HEK293 (cell line): ENCODE measurements around the gene ABCA7.
A peak's percentile ranks its signal among the peaks of the same experiment; 100 is the strongest.

Experiments
- CTCF ChIA-PET: fragments of 350-600 bp; formaldehyde crosslinking; extraction: SDS; loops from one replicate; lab custom pipeline; 2021; ENCODE audit warnings: antibody characterized with exemption; lab: Yijun Ruan, JAX
- POLR2A ChIA-PET: fragments of 300-600 bp; formaldehyde crosslinking; extraction: SDS; loops from one replicate; lab custom pipeline; 2020; ENCODE audit warnings: antibody characterized with exemption, inconsistent platforms; lab: Yijun Ruan, JAX
- H3K27ac ChIP-seq: fragments of 200-500 bp; sonication (Bioruptor generic); 2 replicates; pipeline ENCODE4 v1.5.1; 2014; ENCODE audit warnings: low read depth, low read length, control low read depth, inconsistent platforms; ENCODE audit errors: extremely low read depth
- H3K36me3 ChIP-seq, 2 experiments: fragments of 200-500 bp in 1 of 2; sonication (Bioruptor generic) in 1 of 2; 1 replicate in 1 of 2; 2 replicates in 1 of 2; pipeline ENCODE4 v1.5.1; 2014 to 2017; ENCODE audit warnings: inconsistent platforms in 2 of 2, low read length in 2 of 2; ENCODE audit not compliant: control insufficient read depth in 2 of 2, insufficient read depth in 1 of 2
- H3K4me1 ChIP-seq: fragments of 200-500 bp; sonication (Bioruptor generic); 2 replicates; pipeline ENCODE4 v1.5.1; 2014; ENCODE audit warnings: mild to moderate bottlenecking, low read length, inconsistent platforms; ENCODE audit not compliant: control insufficient read depth, insufficient read depth
- H3K4me3 ChIP-seq: 2 replicates; pipeline ENCODE4 v1.5.1; 2011; ENCODE audit warnings: low read depth, mild to moderate bottlenecking, control low read depth, low read length, moderate library complexity
- H3K9me3 ChIP-seq: fragments of 200-500 bp; sonication (Bioruptor generic); 2 replicates; pipeline ENCODE4 v1.5.1; 2014; ENCODE audit warnings: low read depth, low read length, inconsistent platforms; ENCODE audit not compliant: control insufficient read depth, insufficient read depth
- FEZF1 ChIP-seq: fragments of 450-650 bp; formaldehyde crosslinking; IDR thresholded peaks from 2 replicates; pipeline ENCODE4 v1.5.1; 2016; ENCODE audit warnings: missing biosample characterization, missing genetic modification characterization
- GFI1B ChIP-seq: fragments of 450-650 bp; formaldehyde crosslinking; IDR thresholded peaks from 2 replicates; pipeline ENCODE4 v1.5.1; 2016; ENCODE audit warnings: missing biosample characterization, missing genetic modification characterization
- HOXC10 ChIP-seq: sonication (generic); formaldehyde crosslinking; IDR thresholded peaks from 2 replicates; pipeline ENCODE4 v1.8.1; 2023; ENCODE audit warnings: mild to moderate bottlenecking, missing genetic modification reagents
- KLF1 ChIP-seq: fragments of 450-650 bp; formaldehyde crosslinking; IDR thresholded peaks from 2 replicates; pipeline ENCODE4 v1.5.1; 2016; ENCODE audit warnings: missing biosample characterization, missing genetic modification characterization
- KLF17 ChIP-seq: fragments of 450-650 bp; formaldehyde crosslinking; IDR thresholded peaks from 2 replicates; pipeline ENCODE4 v1.5.1; 2016; ENCODE audit warnings: missing biosample characterization, missing genetic modification characterization
- MEIS1 ChIP-seq: sonication (generic); formaldehyde crosslinking; IDR thresholded peaks from 2 replicates; pipeline ENCODE4 v1.8.1; 2022; ENCODE audit warnings: missing genetic modification reagents, mild to moderate bottlenecking, borderline replicate concordance
- MYNN ChIP-seq: fragments of 450-650 bp; formaldehyde crosslinking; IDR thresholded peaks from 2 replicates; pipeline ENCODE4 v1.5.1; 2016; ENCODE audit warnings: missing biosample characterization, missing genetic modification characterization, borderline replicate concordance
- PRDM4 ChIP-seq: fragments of 450-650 bp; formaldehyde crosslinking; IDR thresholded peaks from 2 replicates; pipeline ENCODE4 v1.5.1; 2017; ENCODE audit warnings: missing biosample characterization, missing genetic modification characterization
- SP3 ChIP-seq: fragments of 450-650 bp; formaldehyde crosslinking; IDR thresholded peaks from 2 replicates; pipeline ENCODE4 v1.5.1; 2016; ENCODE audit warnings: missing biosample characterization, missing genetic modification characterization
- TCF7L2 ChIP-seq: IDR thresholded peaks from 2 replicates; pipeline ENCODE4 v1.6.1; 2011; ENCODE audit warnings: low read depth, mild to moderate bottlenecking, inconsistent platforms, low read length, moderate library complexity, borderline replicate concordance
- ZBTB1 ChIP-seq: fragments of 450-650 bp; formaldehyde crosslinking; IDR thresholded peaks from 2 replicates; pipeline ENCODE4 v1.5.1; 2016; ENCODE audit warnings: missing biosample characterization, missing genetic modification characterization
- ZBTB20 ChIP-seq: fragments of 450-650 bp; formaldehyde crosslinking; IDR thresholded peaks from 2 replicates; pipeline ENCODE4 v1.5.1; 2016; ENCODE audit warnings: missing biosample characterization, missing genetic modification characterization
- ZBTB8A ChIP-seq: fragments of 450-650 bp; formaldehyde crosslinking; IDR thresholded peaks from 2 replicates; pipeline ENCODE4 v1.5.1; 2016; ENCODE audit warnings: missing biosample characterization, missing genetic modification characterization
- ZIC2 ChIP-seq: fragments of 450-650 bp; formaldehyde crosslinking; IDR thresholded peaks from 2 replicates; pipeline ENCODE4 v1.5.1; 2016; ENCODE audit warnings: missing biosample characterization, missing genetic modification characterization
- ZNF132 ChIP-seq: fragments of 450-650 bp; formaldehyde crosslinking; IDR thresholded peaks from 2 replicates; pipeline ENCODE4 v1.5.1; 2017; ENCODE audit warnings: missing biosample characterization, missing genetic modification characterization, borderline replicate concordance
- ZNF155 ChIP-seq: fragments of 450-650 bp; formaldehyde crosslinking; IDR thresholded peaks from 2 replicates; pipeline ENCODE4 v1.5.1; 2016; ENCODE audit warnings: missing biosample characterization, missing genetic modification characterization
- ZNF23 ChIP-seq: fragments of 450-650 bp; formaldehyde crosslinking; IDR thresholded peaks from 2 replicates; pipeline ENCODE4 v1.5.1; 2016; ENCODE audit warnings: missing biosample characterization, missing genetic modification characterization, borderline replicate concordance
- ZNF239 ChIP-seq: fragments of 450-650 bp; formaldehyde crosslinking; IDR thresholded peaks from 2 replicates; pipeline ENCODE4 v1.5.1; 2016; ENCODE audit warnings: missing biosample characterization, missing genetic modification characterization
- ZNF280D ChIP-seq: fragments of 450-650 bp; formaldehyde crosslinking; IDR thresholded peaks from 2 replicates; pipeline ENCODE4 v1.5.1; 2016; ENCODE audit warnings: missing biosample characterization, missing genetic modification characterization
- ZNF311 ChIP-seq: fragments of 450-650 bp; formaldehyde crosslinking; IDR thresholded peaks from 2 replicates; pipeline ENCODE4 v1.5.1; 2017; ENCODE audit warnings: missing biosample characterization, missing genetic modification characterization, borderline replicate concordance
- ZNF473 ChIP-seq: fragments of 450-650 bp; formaldehyde crosslinking; IDR thresholded peaks from 2 replicates; pipeline ENCODE4 v1.5.1; 2017; ENCODE audit warnings: missing biosample characterization, missing genetic modification characterization
- ZNF501 ChIP-seq: fragments of 450-650 bp; formaldehyde crosslinking; IDR thresholded peaks from 2 replicates; pipeline ENCODE4 v1.5.1; 2016; ENCODE audit warnings: missing biosample characterization, missing genetic modification characterization
- ZNF510 ChIP-seq: fragments of 450-650 bp; formaldehyde crosslinking; IDR thresholded peaks from 2 replicates; pipeline ENCODE4 v1.5.1; 2018; ENCODE audit warnings: mild to moderate bottlenecking, missing genetic modification characterization, missing biosample characterization; ENCODE audit not compliant: insufficient replicate concordance
- ZNF558 ChIP-seq: fragments of 450-650 bp; formaldehyde crosslinking; IDR thresholded peaks from 2 replicates; pipeline ENCODE4 v1.5.1; 2016; ENCODE audit warnings: missing biosample characterization, missing genetic modification characterization
- ZNF580 ChIP-seq: fragments of 450-650 bp; formaldehyde crosslinking; IDR thresholded peaks from 2 replicates; pipeline ENCODE4 v1.5.1; 2016; ENCODE audit warnings: missing biosample characterization, missing genetic modification characterization
- ZNF626 ChIP-seq: fragments of 450-650 bp; sonication (Bioruptor Pico); formaldehyde crosslinking; IDR thresholded peaks from 2 replicates; pipeline ENCODE4 v1.5.1; 2018; ENCODE audit warnings: missing biosample characterization, missing genetic modification characterization, inconsistent platforms
- ZNF747 ChIP-seq: fragments of 450-650 bp; formaldehyde crosslinking; IDR thresholded peaks from 2 replicates; pipeline ENCODE4 v1.5.1; 2016; ENCODE audit warnings: missing biosample characterization, missing genetic modification characterization
- ZNF791 ChIP-seq: fragments of 450-650 bp; formaldehyde crosslinking; IDR thresholded peaks from 2 replicates; pipeline ENCODE4 v1.5.1; 2016; ENCODE audit warnings: missing biosample characterization, missing genetic modification characterization
- ZSCAN16 ChIP-seq: fragments of 450-650 bp; formaldehyde crosslinking; IDR thresholded peaks from 2 replicates; pipeline ENCODE4 v1.5.1; 2016; ENCODE audit warnings: missing biosample characterization, missing genetic modification characterization

ABCA7 gene

GRCh38 chr19:1017906-1018305 lies 22.0 kb upstream of the ABCA7 start:
- POLR2A ChIA-PET: no interaction called here
- Histone ChIP-seq H3K4me1 (peaks cover 7% of the 10 kb centered on the region), H3K9me3 (no peaks in the 10 kb centered on the region), H3K27ac (peak overlapping the region; percentile 54; the same call in 1 of the 2 replicates), H3K36me3 (peaks cover 0 to 49% of the 10 kb centered on the region in 2 experiments; a peak in 1 of 3 replicates), H3K4me3 (no peak overlapping the region)
- CTCF ChIA-PET: no interaction called here
- TF ChIP-seq ZNF501 (tag by site-specific recombination) (no peak), TCF7L2 (no peak), KLF17 (tag by site-specific recombination) (no peak), ZNF510 (tag by site-specific recombination) (no peak), ZNF311 (tag by site-specific recombination) (no peak), ZNF280D (tag by site-specific recombination) (no peak), ZNF626 (tag by site-specific recombination) (no peak), ZNF558 (no peak), KLF1 (tag by site-specific recombination) (no peak), ZNF239 (tag by site-specific recombination) (no peak), MYNN (tag by site-specific recombination) (no peak), ZIC2 (tag by site-specific recombination) (no peak), ZNF155 (no peak), ZBTB8A (tag by site-specific recombination) (no peak), GFI1B (no peak), ZNF580 (no peak), ZNF473 (tag by site-specific recombination) (no peak), MEIS1 (no peak), HOXC10 (CRISPR knock-in tag) (no peak)

- no peak for TF ChIP-seq PRDM4 (tag by site-specific recombination)
- TF ChIP-seq GFI1B: no peak
- no peak for TF ChIP-seq ZNF791
- TF ChIP-seq ZBTB1 (tag by site-specific recombination): no peak
- TF ChIP-seq ZNF580: no peak
- TF ChIP-seq ZNF747 (tag by site-specific recombination): no peak
- TF ChIP-seq FEZF1 (tag by site-specific recombination): no peak
- no peak for TF ChIP-seq ZBTB20 (tag by site-specific recombination)
- TF ChIP-seq ZSCAN16 (tag by site-specific recombination): no peak
- TF ChIP-seq ZNF558: no peak
- TF ChIP-seq ZNF132 (tag by site-specific recombination): no peak
- no peak for TF ChIP-seq ZNF23 (tag by site-specific recombination)
- TF ChIP-seq SP3 (tag by site-specific recombination): no peak
- ChIA-PET CTCF (interaction anchor here (0.7 kb wide), 1 partner anchor 110 kb away, joined by 3 read pairs; no protein-coding TSS in a partner anchor), POLR2A (interaction anchor here (1.1 kb wide), 1 partner anchor 86 kb away, joined by 4 read pairs; no protein-coding TSS in a partner anchor)
- Histone ChIP-seq H3K36me3 (peaks cover 0 to 44% of the 10 kb centered on the region in 2 experiments; a peak in 1 of 3 replicates), H3K27ac (no peak overlapping the region; the same call in 1 of the 2 replicates), H3K4me1 (peaks cover 7% of the 10 kb centered on the region), H3K9me3 (no peaks in the 10 kb centered on the region), H3K4me3 (no peak overlapping the region)
These were observed 21.5 kb upstream of the ABCA7 start for GRCh38 chr19:1018393-1018792.
